GM18909 (cell line): ENCODE measurements around the gene TENM3.

ENCODE experiments used
- ATAC-seq: cut with Tn5 transposase; IDR thresholded peaks from one replicate; pipeline ENCODE4 v1.9.1; 2021; ENCODE audit warnings: mild to moderate bottlenecking; ENCODE audit not compliant: unreplicated experiment, poor library complexity

TENM3 gene

DNA sequence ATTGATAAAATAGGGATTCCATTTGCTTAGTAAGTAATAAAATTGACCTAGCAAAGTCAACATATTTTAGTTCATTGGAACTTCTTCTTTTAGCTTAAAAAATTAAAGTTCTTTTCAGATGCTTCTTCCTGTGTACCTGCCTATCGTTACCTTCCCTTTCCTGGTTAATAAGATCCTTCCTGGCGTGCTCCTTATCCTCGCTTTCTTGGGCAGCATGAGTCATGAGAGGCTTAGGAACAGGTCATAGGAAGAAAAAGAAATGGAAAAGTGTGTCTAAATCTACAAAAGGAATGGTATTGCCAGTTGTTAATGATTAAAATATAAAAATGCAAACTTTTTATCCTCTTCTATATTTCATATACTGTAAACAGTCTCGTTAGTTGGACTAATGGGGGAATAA lies 503.7 kb downstream of the TENM3 start:
- no peak for ATAC-seq

DNA sequence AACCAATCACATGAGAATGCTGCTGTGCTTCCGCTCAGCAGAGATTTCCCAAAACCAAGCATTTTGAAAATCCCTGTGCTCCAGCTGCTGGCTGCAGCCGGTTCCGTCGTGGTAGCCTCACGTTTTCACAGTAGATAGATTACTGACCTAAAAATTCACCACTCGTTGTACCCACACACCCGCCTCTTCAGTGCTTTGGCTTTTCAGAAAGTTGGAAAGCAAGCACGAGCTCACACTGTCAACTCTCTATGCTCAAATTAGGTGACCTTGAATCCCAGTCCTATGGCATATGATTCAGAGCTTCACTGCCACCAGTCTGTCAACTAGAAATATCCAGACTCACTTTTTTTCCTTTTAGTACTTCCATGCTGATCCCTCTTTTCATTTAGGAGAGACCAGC lies 505.1 kb downstream of the TENM3 start:
- no peak for ATAC-seq

DNA sequence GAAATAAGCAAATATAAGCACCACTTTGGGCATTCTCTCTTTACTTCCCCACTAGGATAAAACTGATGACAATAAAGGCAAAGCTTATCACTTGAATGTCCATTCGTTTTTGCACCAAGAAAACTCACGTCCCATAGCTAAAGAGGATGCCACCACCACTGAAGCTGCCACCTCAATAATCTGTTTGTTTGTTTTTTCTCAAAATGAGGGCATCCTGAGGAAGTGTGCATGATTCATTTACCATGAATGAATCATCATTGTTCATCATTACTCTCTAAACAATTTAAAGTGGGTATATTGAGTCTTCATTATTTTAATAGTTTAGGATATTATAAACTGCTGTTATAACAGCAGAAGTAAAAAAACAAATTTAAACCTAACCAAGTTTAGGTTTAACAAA lies 505.7 kb downstream of the TENM3 start:
- ATAC-seq = no peak

DNA sequence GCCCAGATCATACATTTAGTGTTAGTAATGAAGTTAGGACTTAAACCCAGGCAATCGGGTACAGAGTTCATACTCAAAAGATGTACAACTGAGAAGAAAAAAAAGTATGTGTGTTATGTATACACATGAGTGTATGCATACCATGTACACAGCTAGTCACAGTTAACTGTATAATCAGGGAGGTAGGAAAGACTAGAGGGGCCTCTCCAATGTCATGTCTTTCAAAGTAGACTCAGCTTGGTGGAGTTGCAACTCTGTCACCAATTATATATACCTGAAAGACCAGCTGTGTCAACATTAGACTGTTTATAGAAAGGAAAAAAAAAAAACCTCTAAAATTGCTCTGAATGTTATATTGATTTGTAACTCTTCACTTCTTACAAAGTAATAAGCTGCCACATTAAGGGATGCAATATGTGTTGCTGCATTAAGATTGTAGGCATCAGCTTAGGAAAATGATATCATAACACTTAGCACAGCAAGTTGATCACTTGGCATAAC lies 506.5 kb downstream of the TENM3 start:
- ATAC-seq = no peak

DNA sequence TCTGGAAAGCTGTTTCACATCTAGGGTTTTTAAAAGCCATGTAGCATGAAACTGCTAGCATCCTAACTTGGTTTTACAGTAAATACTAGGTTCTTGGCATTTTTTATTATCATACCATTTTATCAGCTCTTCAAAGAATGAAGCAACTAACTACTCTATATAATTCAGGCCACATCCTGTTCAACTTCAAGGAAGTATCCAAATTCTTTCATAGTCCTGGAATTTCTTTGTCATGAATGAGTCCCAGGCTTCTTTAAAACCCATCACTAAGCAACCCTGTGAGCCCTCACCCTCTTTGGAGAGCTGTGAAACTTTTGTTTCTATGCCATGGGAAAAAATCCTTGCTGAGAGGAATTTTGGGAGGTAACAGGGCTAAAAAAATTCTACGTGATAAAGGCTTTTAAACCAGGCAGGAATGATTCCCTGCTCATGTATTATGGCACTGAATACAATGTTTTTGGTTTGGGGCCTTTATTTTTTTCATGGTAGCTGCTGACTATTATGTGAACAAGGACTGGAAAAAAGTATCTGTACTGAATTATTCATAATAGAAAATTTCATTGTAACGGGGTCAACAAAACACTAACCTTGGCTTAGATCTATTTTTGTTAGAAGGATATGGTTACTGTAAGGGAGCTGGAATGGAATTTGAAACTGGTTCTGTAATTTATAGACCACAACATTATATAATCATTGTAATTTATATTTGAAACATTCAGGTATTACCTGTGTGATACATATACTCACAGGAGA lies 509.1 kb downstream of the TENM3 start:
- no peak for ATAC-seq

DNA sequence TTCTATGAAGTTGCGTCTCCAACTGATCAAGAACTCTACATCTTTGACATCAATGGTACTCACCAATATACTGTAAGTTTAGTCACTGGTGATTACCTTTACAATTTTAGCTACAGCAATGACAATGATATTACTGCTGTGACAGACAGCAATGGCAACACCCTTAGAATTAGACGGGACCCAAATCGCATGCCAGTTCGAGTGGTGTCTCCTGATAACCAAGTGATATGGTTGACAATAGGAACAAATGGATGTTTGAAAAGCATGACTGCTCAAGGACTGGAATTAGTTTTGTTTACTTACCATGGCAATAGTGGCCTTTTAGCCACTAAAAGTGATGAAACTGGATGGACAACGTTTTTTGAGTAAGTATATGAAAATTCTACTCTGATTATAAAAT lies 511.7 kb downstream of the TENM3 start:
- ATAC-seq = no peak

DNA sequence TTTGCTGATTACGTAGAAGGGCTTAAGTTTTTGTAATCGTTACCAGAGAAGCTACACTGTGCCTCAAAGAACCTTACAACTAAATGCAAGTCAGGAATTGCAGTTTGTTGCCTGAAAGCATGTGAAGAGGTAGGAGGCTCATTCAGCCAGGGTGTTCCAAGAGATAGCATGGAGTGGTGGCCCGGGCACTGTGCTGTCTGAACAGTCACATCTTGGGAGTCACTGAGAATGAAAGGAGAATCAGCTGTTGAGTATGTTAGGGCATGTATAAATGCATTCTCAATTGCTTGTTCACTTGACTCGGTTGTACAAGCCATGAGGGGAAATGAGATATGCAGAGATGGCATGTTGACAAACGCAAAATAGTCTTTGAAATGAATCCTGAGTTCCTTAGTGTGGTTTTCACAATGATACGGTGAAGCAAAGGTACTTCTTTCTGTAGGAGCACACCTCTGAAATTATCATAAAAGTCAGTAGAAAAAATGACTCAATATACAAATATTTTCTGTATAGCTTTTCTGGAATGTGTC lies 513.0 kb downstream of the TENM3 start:
- ATAC-seq = no peak

DNA sequence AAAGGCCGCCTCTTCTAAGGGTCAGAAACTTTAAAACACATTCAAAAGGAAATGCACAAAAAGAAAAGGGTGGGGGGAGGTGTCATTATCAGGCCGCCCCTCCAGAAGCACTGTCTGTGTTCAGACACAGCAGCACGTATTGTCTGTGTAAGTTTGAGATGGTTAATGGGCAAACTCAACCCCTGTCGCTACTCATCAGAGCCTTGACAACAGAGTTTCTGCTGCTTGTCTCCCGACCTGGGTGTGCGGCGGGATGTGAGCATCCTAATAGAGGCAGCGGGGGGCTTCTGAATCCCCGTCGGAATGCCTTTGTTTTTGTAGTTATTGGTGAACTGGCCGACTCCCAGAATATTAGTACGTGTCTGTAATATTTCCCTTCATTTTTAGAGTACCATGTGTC lies 515.1 kb downstream of the TENM3 start:
- ATAC-seq = no peak

DNA sequence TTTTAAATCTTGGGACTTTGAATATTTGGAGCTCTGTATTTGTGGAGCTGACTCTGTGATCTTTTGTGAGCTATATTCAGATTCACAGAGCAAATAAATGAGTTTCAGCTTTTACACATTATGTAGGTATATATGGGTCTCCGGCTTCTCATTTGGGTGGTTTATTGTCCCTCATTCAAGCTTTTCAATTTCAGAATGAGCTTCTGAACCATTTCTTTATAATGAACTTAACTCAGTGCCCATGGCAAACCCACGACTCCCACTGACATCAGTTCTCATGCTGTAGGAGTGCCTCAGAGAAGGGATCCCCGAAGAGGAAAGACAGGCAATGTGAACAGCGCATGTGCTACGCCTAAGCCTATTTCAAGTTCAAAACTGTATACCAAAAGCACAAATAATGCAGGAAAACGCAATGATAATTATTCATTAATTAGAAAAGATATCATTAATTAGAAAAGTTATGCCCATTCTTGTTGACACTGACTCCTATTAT lies 517.4 kb downstream of the TENM3 start:
- no peak for ATAC-seq

DNA sequence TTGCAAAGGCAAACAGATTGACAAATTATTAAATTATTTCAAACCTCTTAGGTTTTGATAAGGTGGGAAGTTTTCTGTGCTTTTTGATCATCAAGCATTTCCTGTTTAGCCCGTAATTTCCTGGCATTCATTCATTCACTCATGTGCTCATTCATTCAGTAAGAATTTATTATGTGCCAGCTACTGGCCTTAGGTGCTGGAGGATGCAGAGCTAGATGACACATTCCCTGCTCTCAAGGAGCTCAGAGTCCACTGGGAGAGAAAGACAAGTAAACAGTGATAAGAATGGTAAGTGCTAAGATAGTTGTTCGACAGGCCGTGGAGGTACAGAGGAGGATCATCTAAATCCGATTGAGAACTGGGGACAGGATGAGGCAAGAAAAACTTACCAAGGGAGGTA lies 520.9 kb downstream of the TENM3 start:
- ATAC-seq = no peak

DNA sequence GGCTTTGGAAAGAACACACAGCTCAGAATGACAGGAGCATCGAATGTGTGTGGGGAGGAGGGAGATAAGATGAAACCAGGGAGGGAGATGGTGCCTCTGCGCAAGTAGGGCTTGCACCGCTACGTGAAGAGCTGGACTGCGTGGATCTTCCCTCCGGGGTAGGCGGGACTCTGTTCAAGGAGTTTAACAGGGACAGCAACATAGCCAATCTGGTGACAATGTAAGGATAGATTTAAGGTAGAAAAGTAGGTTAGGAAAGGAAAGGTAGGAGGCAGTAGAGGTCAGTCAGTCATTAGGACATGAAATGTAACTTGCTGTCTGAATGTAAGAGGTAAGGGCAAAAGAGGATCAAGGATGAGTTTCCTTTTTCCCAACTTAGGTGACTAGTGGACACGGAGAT lies 521.4 kb downstream of the TENM3 start:
- no peak for ATAC-seq

DNA sequence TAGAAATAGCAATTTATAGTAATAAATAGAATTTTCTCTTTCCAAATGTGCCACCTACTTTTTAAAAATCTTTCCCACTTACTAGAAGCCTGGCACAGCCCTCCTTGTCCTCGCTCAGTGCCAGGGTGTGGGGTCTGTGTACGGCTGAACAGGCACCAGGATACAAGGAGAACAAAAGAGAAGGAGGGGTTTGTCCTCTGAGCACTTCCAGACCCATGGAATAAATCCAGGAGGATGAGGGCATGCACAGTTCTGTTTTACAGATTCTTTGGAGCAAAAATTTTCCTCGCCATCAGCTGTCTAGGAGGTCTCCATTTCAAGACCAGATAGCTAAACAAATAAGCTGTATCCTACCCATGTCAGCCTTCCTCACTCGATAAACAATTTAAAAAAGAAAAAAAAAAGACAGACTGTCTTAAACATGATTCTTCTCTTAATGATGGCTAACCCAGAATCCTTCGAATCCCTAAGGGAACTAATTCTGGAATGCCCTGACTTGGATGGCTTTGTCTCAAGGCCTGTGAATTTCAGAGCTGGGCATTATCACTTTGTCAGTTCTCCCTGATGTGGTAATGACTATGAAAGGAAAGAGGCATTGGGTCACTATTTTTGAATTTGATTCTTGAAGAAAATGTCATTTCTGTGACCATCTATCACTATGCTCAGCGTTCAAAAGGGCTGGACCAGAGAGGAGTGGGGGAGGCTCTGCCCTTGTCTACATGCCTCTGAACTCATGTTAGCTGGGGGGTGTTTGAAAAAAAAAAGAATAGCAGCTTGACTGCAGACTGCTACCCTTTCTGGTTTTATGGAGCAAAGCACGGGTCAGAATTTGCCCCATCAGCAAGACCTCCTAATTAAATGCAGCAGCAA lies 523.0 kb downstream of the TENM3 start:
- no peak for ATAC-seq

DNA sequence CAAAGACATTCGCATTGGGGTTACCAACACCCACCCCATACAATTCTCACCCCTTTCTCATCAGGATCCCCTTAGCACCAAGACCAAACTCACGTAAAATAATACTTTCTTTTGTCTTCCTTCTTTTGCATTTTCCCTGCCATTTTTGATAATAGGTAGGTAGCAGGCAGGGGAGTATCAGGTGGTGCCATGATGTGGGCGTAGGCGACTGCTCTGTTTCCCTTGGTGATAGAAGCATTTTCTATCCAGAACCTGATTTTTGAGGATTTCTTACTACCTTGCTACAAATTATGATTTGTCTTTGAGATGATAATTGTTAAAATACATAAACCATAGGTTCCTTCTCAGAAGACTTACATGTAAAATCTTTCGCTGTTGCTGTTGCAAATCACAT lies 523.7 kb downstream of the TENM3 start:
- ATAC-seq = no peak

DNA sequence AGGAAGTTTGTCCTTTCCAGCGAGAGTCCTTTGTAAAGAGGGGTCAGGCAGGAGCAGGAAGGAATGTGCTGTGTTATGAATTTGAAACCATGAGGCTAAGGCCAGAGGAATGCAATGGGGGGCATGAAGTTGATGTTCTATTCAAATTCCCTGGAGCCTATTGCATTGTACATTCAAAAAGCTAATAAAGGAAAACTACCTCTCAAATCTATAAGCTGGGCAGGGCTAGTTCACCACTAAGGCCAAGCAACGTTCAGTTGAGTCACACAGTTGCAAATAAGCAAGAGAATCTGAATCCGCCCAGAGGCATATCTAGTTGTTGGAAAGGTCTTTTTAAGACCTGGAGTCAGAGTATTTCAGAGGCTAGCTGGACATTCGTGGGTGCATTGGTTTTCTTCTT lies 525.6 kb downstream of the TENM3 start:
- no peak for ATAC-seq

DNA sequence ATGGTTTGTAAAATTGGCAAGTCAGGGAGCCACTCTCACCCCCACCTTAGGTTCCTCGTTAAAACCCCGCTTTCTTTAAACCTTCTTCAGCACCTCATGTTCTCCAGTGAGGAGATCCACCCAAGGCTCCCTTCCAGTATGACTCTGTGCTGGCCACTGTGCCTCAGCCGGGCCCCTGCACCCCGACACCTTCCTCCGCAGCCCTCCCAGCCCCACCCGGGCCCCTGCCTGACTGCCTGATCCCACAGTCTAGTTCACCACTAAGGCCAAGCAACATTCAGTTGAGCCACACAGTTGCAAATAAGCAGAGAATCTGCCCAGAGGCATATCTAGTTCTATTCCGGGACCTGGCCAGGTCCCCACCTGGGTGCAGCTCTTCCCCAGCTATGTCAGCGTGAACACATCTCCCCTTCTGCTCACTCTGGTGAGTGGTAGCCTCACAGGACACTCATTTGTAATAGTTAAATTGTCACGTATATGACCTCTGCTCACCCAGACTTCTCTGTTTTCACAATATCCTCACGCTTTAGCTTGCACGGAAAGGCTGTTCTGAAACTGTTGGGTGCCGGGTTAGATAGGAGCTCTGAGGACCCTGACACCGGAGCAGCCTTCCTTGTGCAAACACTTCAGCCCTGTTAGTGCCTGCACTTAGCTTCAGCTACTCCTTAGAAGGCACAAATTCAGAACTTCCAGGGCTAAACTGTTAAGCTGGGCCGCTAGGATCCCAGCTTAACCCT lies 527.2 kb downstream of the TENM3 start:
- ATAC-seq = no peak

DNA sequence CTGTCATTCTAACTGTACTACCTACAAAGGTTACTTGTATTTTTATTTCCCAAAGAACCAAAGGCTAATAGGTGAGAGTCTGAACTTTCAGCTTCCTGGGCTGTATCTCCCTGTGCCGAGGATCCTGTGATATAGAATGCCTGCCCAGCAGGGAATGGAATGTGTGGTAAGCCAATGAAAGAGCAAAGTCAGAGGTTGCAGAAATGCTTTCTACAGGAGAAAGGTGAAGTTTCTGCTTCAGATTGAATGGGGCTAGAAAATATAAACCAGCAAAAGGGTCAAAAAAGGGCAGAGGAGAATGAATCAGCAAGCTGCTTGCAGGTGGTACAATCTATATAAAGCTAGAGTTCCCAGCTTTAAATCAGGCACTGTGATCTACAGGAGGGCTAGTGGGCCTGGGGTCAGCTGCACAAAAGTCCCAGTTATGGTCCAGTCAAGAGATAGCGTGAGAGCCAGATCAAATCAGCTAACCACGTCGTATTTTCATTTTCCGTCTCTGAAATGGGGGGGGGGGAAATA lies 527.9 kb downstream of the TENM3 start:
- no peak for ATAC-seq

DNA sequence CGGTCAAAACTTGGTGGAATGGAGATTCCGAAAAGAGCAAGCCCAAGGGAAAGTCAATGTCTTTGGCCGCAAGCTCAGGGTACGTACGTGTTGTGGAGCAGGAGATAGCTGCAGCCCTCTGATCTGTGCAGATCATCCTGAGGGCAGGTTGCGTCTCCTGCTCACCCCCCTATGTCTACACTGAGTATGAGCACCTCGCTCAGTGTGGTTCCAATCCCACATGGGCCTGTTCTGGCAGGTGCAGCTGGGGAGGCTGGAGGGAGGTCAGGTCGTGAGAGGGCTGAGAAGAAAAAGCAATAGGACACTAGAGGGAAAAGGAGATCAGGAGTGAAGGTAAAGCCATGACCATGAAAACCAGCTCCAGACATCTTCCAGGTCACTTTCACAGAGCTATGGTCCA lies 531.9 kb downstream of the TENM3 start:
- no peak for ATAC-seq

DNA sequence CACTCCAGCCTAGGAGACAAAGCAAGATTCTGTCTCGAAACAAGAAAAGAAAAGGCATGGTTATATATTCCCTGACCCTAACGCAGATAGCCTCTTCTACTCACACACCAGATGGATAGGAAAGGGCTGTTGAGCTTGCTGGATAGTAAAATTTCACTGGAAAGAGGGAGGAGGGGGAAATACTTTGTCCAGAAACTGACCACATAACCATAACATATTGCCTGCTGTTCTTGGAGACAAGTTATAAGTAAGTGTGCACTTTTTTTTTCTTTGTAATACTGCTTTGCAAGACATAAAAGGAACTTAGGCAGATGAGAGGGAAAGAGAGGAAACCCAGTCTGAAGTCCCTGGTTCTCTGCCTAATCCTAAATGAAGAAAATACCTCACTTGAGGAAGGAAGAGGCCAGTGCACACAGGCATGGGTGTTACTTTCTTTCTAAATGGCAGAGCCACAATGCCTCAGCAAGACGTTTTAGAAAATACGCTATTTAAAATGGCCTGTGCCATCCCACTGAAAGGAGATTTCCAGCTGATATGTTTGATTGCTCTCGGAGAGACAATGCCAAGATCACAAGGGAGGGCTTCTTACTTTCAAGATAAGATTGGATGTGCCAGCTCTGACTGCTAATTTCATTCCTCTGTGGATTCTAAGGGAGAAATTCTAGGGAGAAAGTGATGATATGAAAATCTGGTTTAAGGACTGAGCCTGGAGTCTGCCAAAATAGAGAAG lies 533.3 kb downstream of the TENM3 start:
- no peak for ATAC-seq

DNA sequence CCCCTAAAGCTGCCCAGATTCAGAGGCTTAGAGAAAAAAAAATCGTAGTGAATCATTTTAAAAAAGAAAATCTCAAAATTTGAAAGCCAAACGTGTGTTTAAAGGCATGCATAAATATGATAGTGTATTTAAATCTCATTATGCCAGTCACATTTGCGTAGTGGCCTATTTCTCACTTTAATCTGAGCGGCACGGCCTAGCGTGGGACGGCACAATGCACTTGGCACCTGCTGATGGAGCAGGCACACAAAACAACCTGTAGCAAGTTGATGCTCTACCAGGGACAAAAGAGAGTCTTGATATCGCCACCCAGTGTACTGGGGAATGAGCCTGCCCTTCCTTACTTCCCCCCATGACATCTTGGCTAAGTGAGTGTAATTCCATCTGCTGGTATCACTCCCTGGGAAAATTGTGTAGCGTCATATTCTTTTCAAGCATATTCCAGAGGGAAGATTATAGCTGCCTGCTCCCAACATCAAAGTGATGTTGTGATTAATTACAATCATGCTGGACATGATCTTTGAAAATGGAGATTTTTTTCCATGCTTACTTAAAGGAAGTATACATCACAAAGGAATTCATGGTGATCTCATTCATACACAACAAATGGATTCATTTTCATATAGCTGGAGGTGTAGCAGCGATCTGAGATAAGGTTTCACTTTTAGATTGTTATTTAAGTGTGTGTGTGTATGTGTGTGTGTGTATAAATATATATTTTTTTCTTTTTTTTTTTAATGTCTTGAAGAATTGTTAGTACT lies 535.2 kb downstream of the TENM3 start:
- ATAC-seq = no peak
